WTC11 (cell line): ENCODE results near the gene ATG5. TPM values are rescaled to one million over a fixed set of nuclear protein-coding genes. Genes with fewer than 3 reads are reported as not detected.
A peak's percentile ranks its signal among the peaks of the same experiment; 100 is the strongest.

ENCODE experiments used
- ATAC-seq: fragments of 200-7000 bp; cut with Tn5 transposase; 2 replicates; pipeline ENCODE4 v1.10.0; 2021; ENCODE audit warnings: mild to moderate bottlenecking, moderate library complexity
- CTCF ChIA-PET: fragments of 300-600 bp; sonication (Branson Sonifier 250); formaldehyde crosslinking; loops from one replicate; lab custom pipeline; 2021; ENCODE audit warnings: antibody characterized with exemption; lab: Charles Lee
- POLR2A ChIA-PET: fragments of 350-600 bp; sonication (Branson Sonifier 250); formaldehyde crosslinking; loops from one replicate; lab custom pipeline; 2021; ENCODE audit warnings: antibody characterized with exemption; lab: Charles Lee
- DNase-seq: peaks from one replicate; pipeline ENCODE4 v3.0.0; 2021; ENCODE audit warnings: low spot score
- H3K27ac Mint-ChIP-seq: 2 replicates; pipeline ENCODE4 v1.8.0; 2021; ENCODE audit warnings: mixed read lengths
- H3K27me3 Mint-ChIP-seq: 2 replicates; pipeline ENCODE4 v1.8.0; 2021; ENCODE audit warnings: low read depth, mild to moderate bottlenecking, moderate library complexity, mixed read lengths
- H3K36me3 Mint-ChIP-seq: 2 replicates; pipeline ENCODE4 v1.8.0; 2021; ENCODE audit warnings: mixed read lengths
- H3K4me1 Mint-ChIP-seq: 2 replicates; pipeline ENCODE4 v1.8.0; 2022; ENCODE audit warnings: mixed read lengths
- H3K4me3 Mint-ChIP-seq: 2 replicates; pipeline ENCODE4 v1.8.0; 2021; ENCODE audit warnings: mild to moderate bottlenecking, moderate library complexity, mixed read lengths
- H3K9me3 Mint-ChIP-seq: 2 replicates; pipeline ENCODE4 v1.8.0; 2021; ENCODE audit warnings: mixed read lengths
- AR ChIP-seq: fragments of 250-450 bp; sonication (Bioruptor Pico); IDR thresholded peaks from 2 replicates; pipeline ENCODE4 v1.9.0; 2021; ENCODE audit warnings: mild to moderate bottlenecking
- E2F1 ChIP-seq: sonication (generic); formaldehyde crosslinking; IDR thresholded peaks from 2 replicates; pipeline ENCODE4 v1.8.0; 2022; ENCODE audit warnings: mild to moderate bottlenecking, missing genetic modification reagents
- FOXP1 ChIP-seq: sonication (generic); formaldehyde crosslinking; IDR thresholded peaks from 2 replicates; pipeline ENCODE4 v1.8.0; 2022; ENCODE audit warnings: missing genetic modification reagents, mild to moderate bottlenecking, moderate library complexity, borderline replicate concordance
- MAX ChIP-seq: sonication (generic); formaldehyde crosslinking; IDR thresholded peaks from 2 replicates; pipeline ENCODE4 v1.8.0; 2022; ENCODE audit warnings: mild to moderate bottlenecking, missing genetic modification reagents
- NR3C1 ChIP-seq: sonication (generic); formaldehyde crosslinking; conservative IDR thresholded peaks from 2 replicates; pipeline ENCODE4 v1.8.1; 2023; ENCODE audit warnings: low read depth, mild to moderate bottlenecking, missing genetic modification reagents
- PRDM15 ChIP-seq: sonication (generic); formaldehyde crosslinking; IDR thresholded peaks from 2 replicates; pipeline ENCODE4 v1.8.0; 2022; ENCODE audit warnings: missing genetic modification reagents
- PREB ChIP-seq: sonication (generic); formaldehyde crosslinking; IDR thresholded peaks from 2 replicates; pipeline ENCODE4 v1.8.1; 2022; ENCODE audit warnings: mild to moderate bottlenecking, missing genetic modification reagents, moderate library complexity, borderline replicate concordance
- USF1 ChIP-seq: sonication (generic); formaldehyde crosslinking; IDR thresholded peaks from 2 replicates; pipeline ENCODE4 v1.8.0; 2022; ENCODE audit warnings: mild to moderate bottlenecking, missing genetic modification reagents
- USF2 ChIP-seq: sonication (generic); formaldehyde crosslinking; IDR thresholded peaks from 2 replicates; pipeline ENCODE4 v1.8.1; 2023; ENCODE audit warnings: mild to moderate bottlenecking, missing genetic modification reagents, moderate library complexity
- total RNA-seq: library from RNA; stranded (reverse); gene quantifications from 3 replicates; pipeline ENCODE4 v1.2.3, GENCODE V29; 2021

ATG5 gene
- total RNA-seq, 1 experiment from 2014 or later, result 32.6 TPM

- no peak; the same call in 1 of the 2 replicates for ATAC-seq
- H3K27ac Mint-ChIP-seq, result no peak overlapping the region
- CTCF ChIA-PET, result interaction anchor here (1.1 to 1.6 kb wide), 3 partner anchors 53 to 301 kb away, joined by 3 to 5 read pairs (median 3); no protein-coding TSS in a partner anchor
- no peaks in the 10 kb centered on the region for H3K9me3 Mint-ChIP-seq
- H3K4me3 Mint-ChIP-seq, result no peak overlapping the region
- DNase-seq, result no peak
- no peak for TF ChIP-seq AR (CRISPR knock-in tag)
- H3K4me1 Mint-ChIP-seq, result peaks cover 20% of the 10 kb centered on the region
- POLR2A ChIA-PET, result no interaction called here
- H3K27me3 Mint-ChIP-seq, result no peaks in the 10 kb centered on the region
- no peaks in the 10 kb centered on the region for H3K36me3 Mint-ChIP-seq
Observed at GRCh38 chr6:106170030-106170791, 155.3 kb downstream of the ATG5 start.

- H3K36me3 Mint-ChIP-seq, result no peaks in the 10 kb centered on the region
- H3K27me3 Mint-ChIP-seq, result no peaks in the 10 kb centered on the region
- TF ChIP-seq NR3C1 (CRISPR knock-in tag) (no peak), E2F1 (CRISPR knock-in tag) (no peak), PRDM15 (no peak), MAX (CRISPR knock-in tag) (no peak), USF1 (CRISPR knock-in tag) (no peak), FOXP1 (CRISPR knock-in tag) (no peak)
- CTCF ChIA-PET, result interaction anchor here (1.1 to 1.6 kb wide), 4 partner anchors 13 to 300 kb away, joined by 3 to 5 read pairs (median 3); no protein-coding TSS in a partner anchor
- H3K4me3 Mint-ChIP-seq, result no peak overlapping the region
- no peak for ATAC-seq
- no peaks in the 10 kb centered on the region for H3K9me3 Mint-ChIP-seq
- H3K27ac Mint-ChIP-seq, result no peak overlapping the region
- peaks cover 20% of the 10 kb centered on the region for H3K4me1 Mint-ChIP-seq
- POLR2A ChIA-PET, result no interaction called here
- DNase-seq, result no peak
Observed at GRCh38 chr6:106169517-106169916, 156.0 kb downstream of the ATG5 start.

GRCh38 chr6:106168097-106168888 is 157.3 kb downstream of the ATG5 start:
- Mint-ChIP-seq H3K9me3 (no peaks in the 10 kb centered on the region), H3K4me3 (no peak overlapping the region), H3K27me3 (no peaks in the 10 kb centered on the region), H3K27ac (no peak overlapping the region), H3K36me3 (no peaks in the 10 kb centered on the region), H3K4me1 (peaks cover 30% of the 10 kb centered on the region)
- DNase-seq (no peak), ATAC-seq (peak; percentile 49)
- peak; percentile 48 for TF ChIP-seq USF2 (CRISPR knock-in tag)
- TF ChIP-seq PREB (CRISPR knock-in tag), result no peak
- POLR2A ChIA-PET, result no interaction called here
- CTCF ChIA-PET, result interaction anchor here (0.6 to 1.8 kb wide), 4 partner anchors 14 to 76 kb away, joined by 3 to 4 read pairs (median 3); no protein-coding TSS in a partner anchor
